Lung (tissue), 12 donors: Measurements from ENCODE around the gene DHX32. TPM values are rescaled to one million over a fixed set of nuclear protein-coding genes. Genes with fewer than 3 reads are reported as not detected.

Source experiments
- ATAC-seq: fragments of 200-7000 bp; cut with Tn5 transposase; one replicate; pipeline ENCODE4 v1.9.1; 2020; ENCODE audit warnings: moderate number of reproducible peaks; ENCODE audit not compliant: insufficient read depth, low FRiP score
- DNase-seq, 3 donors: peaks; one replicate each; pipeline ENCODE4 v3.0.0-alpha.2; 2013 to 2017
- H3K27ac ChIP-seq, 2 donors: one replicate each; pipeline ENCODE4 v1.5.1; 2013; ENCODE audit warnings: mild to moderate bottlenecking in 2 of 2, moderate library complexity in 2 of 2, control low read depth in 1 of 2, inconsistent platforms in 1 of 2, low read depth in 1 of 2, low read length in 1 of 2
- H3K27me3 ChIP-seq, 3 donors: one replicate each; pipeline ENCODE4 v1.5.1; 2013; ENCODE audit warnings: low read length in 2 of 3; ENCODE audit not compliant: control insufficient read depth in 3 of 3, insufficient read depth in 3 of 3
- H3K36me3 ChIP-seq, 4 donors: one replicate each; pipeline ENCODE4 v1.5.1; 2013; ENCODE audit warnings: low read length in 4 of 4, mild to moderate bottlenecking in 1 of 4, moderate library complexity in 1 of 4; ENCODE audit not compliant: control insufficient read depth in 4 of 4, insufficient read depth in 4 of 4
- H3K4me1 ChIP-seq, 5 donors: one replicate each; pipeline ENCODE4 v1.5.1; 2013; ENCODE audit warnings: low read length in 5 of 5, mild to moderate bottlenecking in 2 of 5, moderate library complexity in 1 of 5; ENCODE audit not compliant: control insufficient read depth in 5 of 5, insufficient read depth in 5 of 5
- H3K4me3 ChIP-seq: one replicate; pipeline ENCODE4 v1.5.1; 2013; ENCODE audit warnings: mild to moderate bottlenecking, control low read depth, moderate library complexity
- H3K9ac ChIP-seq, 2 donors: one replicate each; pipeline ENCODE4 v1.5.1; 2013; ENCODE audit warnings: low read length in 2 of 2, control low read depth in 1 of 2; ENCODE audit not compliant: insufficient read depth in 1 of 2
- H3K9me3 ChIP-seq, 4 donors: one replicate each; pipeline ENCODE4 v1.5.1; 2013; ENCODE audit warnings: low read length in 3 of 4, mild to moderate bottlenecking in 1 of 4, moderate library complexity in 1 of 4; ENCODE audit not compliant: control insufficient read depth in 4 of 4, insufficient read depth in 3 of 4
- WGBS, 2 donors: extraction: QIAGEN DNeasy Blood & Tissue Kit; methylation state at CpG; one replicate each; pipeline ENCODE4 v1.1.7; 2013; 5-methylcytosine and 5-hydroxymethylcytosine counted together
- polyA plus RNA-seq, 2 donors: library from polyadenylated mRNA; stranded (reverse); fragments of 200-250 nt; gene quantifications; one replicate each; pipeline ENCODE4 v1.2.1, GENCODE V29; 2013
- total RNA-seq, 2 donors: library from RNA; depleted of rRNA in 1 of 2; stranded (reverse); fragments of >200 nt in 1 of 2; gene quantifications; one replicate each; pipeline ENCODE4 v1.2.1, GENCODE V29; 2014 to 2021
- TF ChIP-seq, protein P1 (sequence below): IDR thresholded peaks from 2 replicates; pipeline ENCODE4 v1.5.1; 2012; ENCODE audit warnings: mild to moderate bottlenecking; ENCODE audit errors: control extremely low read depth, extremely low read depth
- donor health status: control.
- donor health status: control.
- donor health status: Bipolar disorder and iron deficiency.
- donor health status: healthy.
- donor health status: DM: yes; HTN: yes; CAD: no.

The DHX32 gene
- total and polyA plus RNA-seq, 4 donors, result 15.2 to 33.8 (median 25.5) TPM

DNA sequence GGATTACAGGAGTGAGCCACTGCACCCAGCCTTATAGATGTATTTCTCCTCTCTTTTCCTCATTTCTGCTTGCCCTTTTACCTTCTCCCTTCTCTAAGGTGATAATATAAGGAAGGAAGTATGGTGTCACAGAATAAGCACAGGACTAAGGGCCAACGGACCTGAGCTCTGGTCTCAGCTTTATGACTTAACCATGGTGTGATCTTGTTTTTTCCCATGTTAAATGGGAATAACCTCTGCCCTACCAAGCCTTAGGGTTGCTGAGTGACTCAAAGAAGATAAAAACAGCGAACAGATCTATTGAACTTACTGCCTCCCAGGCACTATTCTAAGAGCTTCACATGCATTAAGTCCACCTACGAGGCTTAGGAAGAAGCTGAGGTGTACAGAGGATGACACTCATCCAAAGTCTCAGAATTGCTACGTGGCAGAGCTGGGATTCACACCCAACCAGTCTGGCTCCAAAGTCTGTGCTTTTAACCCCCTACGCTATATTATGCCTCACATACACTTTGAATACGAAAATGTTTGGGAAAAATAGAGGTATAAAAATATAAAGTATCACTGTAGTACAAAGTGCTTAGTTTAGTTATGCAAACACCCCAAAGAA is 63.6 kb downstream of the DHX32 start:
- no peak overlapping the region for H3K27ac ChIP-seq
- peaks cover 9 to 20% (median 12%) of the 10 kb centered on the region in 4 donors for H3K36me3 ChIP-seq
- TF ChIP-seq, protein P1, sequence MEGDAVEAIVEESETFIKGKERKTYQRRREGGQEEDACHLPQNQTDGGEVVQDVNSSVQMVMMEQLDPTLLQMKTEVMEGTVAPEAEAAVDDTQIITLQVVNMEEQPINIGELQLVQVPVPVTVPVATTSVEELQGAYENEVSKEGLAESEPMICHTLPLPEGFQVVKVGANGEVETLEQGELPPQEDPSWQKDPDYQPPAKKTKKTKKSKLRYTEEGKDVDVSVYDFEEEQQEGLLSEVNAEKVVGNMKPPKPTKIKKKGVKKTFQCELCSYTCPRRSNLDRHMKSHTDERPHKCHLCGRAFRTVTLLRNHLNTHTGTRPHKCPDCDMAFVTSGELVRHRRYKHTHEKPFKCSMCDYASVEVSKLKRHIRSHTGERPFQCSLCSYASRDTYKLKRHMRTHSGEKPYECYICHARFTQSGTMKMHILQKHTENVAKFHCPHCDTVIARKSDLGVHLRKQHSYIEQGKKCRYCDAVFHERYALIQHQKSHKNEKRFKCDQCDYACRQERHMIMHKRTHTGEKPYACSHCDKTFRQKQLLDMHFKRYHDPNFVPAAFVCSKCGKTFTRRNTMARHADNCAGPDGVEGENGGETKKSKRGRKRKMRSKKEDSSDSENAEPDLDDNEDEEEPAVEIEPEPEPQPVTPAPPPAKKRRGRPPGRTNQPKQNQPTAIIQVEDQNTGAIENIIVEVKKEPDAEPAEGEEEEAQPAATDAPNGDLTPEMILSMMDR, result no peak
- ATAC-seq (no peak), DNase-seq (no peak)
- no peaks in the 10 kb centered on the region for H3K27me3 ChIP-seq
- 87% methylated on average over 6 of the region's 6 CpGs for WGBS, 2 donors
- no peak overlapping the region for H3K4me3 ChIP-seq
- peaks cover 0 to 6% (median 2%) of the 10 kb centered on the region in 5 donors for H3K4me1 ChIP-seq
- H3K9me3 ChIP-seq, result no peaks in the 10 kb centered on the region
- H3K9ac ChIP-seq, result no peak overlapping the region

DNA sequence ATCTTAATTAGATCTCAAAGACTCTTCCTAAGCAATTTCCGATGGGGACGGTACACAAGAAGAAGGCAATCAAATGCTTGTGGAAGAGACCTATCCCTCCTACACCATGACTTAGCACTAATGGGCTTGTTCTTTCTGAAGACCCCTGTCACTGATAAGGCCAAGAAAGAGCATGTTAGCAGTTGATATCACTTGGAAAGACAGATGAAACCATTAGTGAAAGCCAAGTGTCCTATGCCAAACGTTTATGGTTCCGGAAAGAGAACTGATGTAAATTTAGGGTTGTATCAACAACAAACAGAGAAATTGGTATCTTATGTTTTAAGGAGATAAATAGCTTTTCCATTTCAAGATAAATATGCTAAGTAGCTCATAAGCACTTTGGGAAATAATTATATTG is 64.5 kb downstream of the DHX32 start:
- Histone ChIP-seq H3K36me3 (peaks cover 9 to 20% (median 12%) of the 10 kb centered on the region in 4 donors), H3K9me3 (no peaks in the 10 kb centered on the region), H3K4me1 (peaks cover 0 to 1% (median 0%) of the 10 kb centered on the region in 5 donors), H3K27me3 (no peaks in the 10 kb centered on the region), H3K9ac (no peak overlapping the region), H3K4me3 (no peak overlapping the region), H3K27ac (no peak overlapping the region)
- ATAC-seq, result no peak
- TF ChIP-seq, protein P1, result no peak
- WGBS, 2 donors, result 87 to 90% methylated on average over 4 of the region's 4 CpGs
- no peak for DNase-seq

DNA sequence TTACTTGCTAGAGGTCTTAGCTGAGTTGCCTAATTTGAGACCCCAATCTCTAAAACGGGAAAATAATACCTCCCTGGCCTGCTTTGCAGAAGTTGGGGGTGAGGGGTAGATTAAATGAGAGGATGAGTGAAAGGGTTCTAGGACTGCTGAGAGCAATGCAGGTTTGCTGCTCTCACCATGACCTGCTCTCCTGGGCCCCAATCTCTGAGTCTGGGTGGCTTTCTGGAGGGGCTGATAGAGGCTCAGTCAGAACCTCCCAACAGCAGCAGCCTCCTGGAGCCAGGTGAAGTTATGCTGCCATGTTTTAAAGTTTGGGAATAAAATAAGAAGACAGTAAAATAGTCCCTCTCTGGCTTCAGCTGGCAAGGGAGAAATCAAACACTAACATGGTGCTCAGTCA is 65.3 kb downstream of the DHX32 start:
- Histone ChIP-seq H3K4me3 (no peak overlapping the region), H3K4me1 (no peaks in the 10 kb centered on the region), H3K9me3 (no peaks in the 10 kb centered on the region), H3K27ac (no peak overlapping the region), H3K36me3 (peaks cover 10 to 21% (median 14%) of the 10 kb centered on the region in 4 donors), H3K27me3 (no peaks in the 10 kb centered on the region), H3K9ac (no peak overlapping the region)
- ATAC-seq (no peak), DNase-seq (no peak)
- WGBS, 2 donors, result 0 to 47% methylated on average over 1 of the region's 1 CpG
- TF ChIP-seq, protein P1, result no peak
